HEK293 (cell line): ENCODE results near the gene BTRC.

Experiments
- CTCF ChIA-PET: fragments of 350-600 bp; formaldehyde crosslinking; extraction: SDS; loops from one replicate; lab custom pipeline; 2021; ENCODE audit warnings: antibody characterized with exemption; lab: Yijun Ruan, JAX
- POLR2A ChIA-PET: fragments of 300-600 bp; formaldehyde crosslinking; extraction: SDS; loops from one replicate; lab custom pipeline; 2020; ENCODE audit warnings: antibody characterized with exemption, inconsistent platforms; lab: Yijun Ruan, JAX
- H3K27ac ChIP-seq: fragments of 200-500 bp; sonication (Bioruptor generic); 2 replicates; pipeline ENCODE4 v1.5.1; 2014; ENCODE audit warnings: low read depth, low read length, control low read depth, inconsistent platforms; ENCODE audit errors: extremely low read depth
- H3K36me3 ChIP-seq, 2 experiments: fragments of 200-500 bp in 1 of 2; sonication (Bioruptor generic) in 1 of 2; 1 replicate in 1 of 2; 2 replicates in 1 of 2; pipeline ENCODE4 v1.5.1; 2014 to 2017; ENCODE audit warnings: inconsistent platforms in 2 of 2, low read length in 2 of 2; ENCODE audit not compliant: control insufficient read depth in 2 of 2, insufficient read depth in 1 of 2
- H3K4me1 ChIP-seq: fragments of 200-500 bp; sonication (Bioruptor generic); 2 replicates; pipeline ENCODE4 v1.5.1; 2014; ENCODE audit warnings: mild to moderate bottlenecking, low read length, inconsistent platforms; ENCODE audit not compliant: control insufficient read depth, insufficient read depth
- H3K4me3 ChIP-seq: 2 replicates; pipeline ENCODE4 v1.5.1; 2011; ENCODE audit warnings: low read depth, mild to moderate bottlenecking, control low read depth, low read length, moderate library complexity
- H3K9me3 ChIP-seq: fragments of 200-500 bp; sonication (Bioruptor generic); 2 replicates; pipeline ENCODE4 v1.5.1; 2014; ENCODE audit warnings: low read depth, low read length, inconsistent platforms; ENCODE audit not compliant: control insufficient read depth, insufficient read depth
- HOXD13 ChIP-seq: sonication (generic); formaldehyde crosslinking; IDR thresholded peaks from 2 replicates; pipeline ENCODE4 v1.8.0; 2022; ENCODE audit warnings: missing genetic modification reagents, borderline replicate concordance
- WT1 ChIP-seq: fragments of 450-650 bp; formaldehyde crosslinking; IDR thresholded peaks from 2 replicates; pipeline ENCODE4 v1.5.1; 2016; ENCODE audit warnings: missing biosample characterization, missing genetic modification characterization
- ZBTB1 ChIP-seq: fragments of 450-650 bp; formaldehyde crosslinking; IDR thresholded peaks from 2 replicates; pipeline ENCODE4 v1.5.1; 2016; ENCODE audit warnings: missing biosample characterization, missing genetic modification characterization
- ZBTB20 ChIP-seq: fragments of 450-650 bp; formaldehyde crosslinking; IDR thresholded peaks from 2 replicates; pipeline ENCODE4 v1.5.1; 2016; ENCODE audit warnings: missing biosample characterization, missing genetic modification characterization
- ZFP69B ChIP-seq: fragments of 450-650 bp; formaldehyde crosslinking; IDR thresholded peaks from 2 replicates; pipeline ENCODE4 v1.5.1; 2016; ENCODE audit warnings: missing biosample characterization, missing genetic modification characterization
- ZNF292 ChIP-seq: fragments of 450-650 bp; formaldehyde crosslinking; IDR thresholded peaks from 2 replicates; pipeline ENCODE4 v1.5.1; 2016; ENCODE audit warnings: low read depth, missing biosample characterization, missing genetic modification characterization, borderline replicate concordance
- ZNF366 ChIP-seq: fragments of 450-650 bp; formaldehyde crosslinking; conservative IDR thresholded peaks from 2 replicates; pipeline ENCODE4 v1.5.1; 2016; ENCODE audit warnings: missing biosample characterization, missing genetic modification characterization
- ZNF394 ChIP-seq: fragments of 450-650 bp; formaldehyde crosslinking; IDR thresholded peaks from 2 replicates; pipeline ENCODE4 v1.5.1; 2016; ENCODE audit warnings: missing biosample characterization, missing genetic modification characterization, mild to moderate bottlenecking, moderate library complexity, borderline replicate concordance
- ZNF571 ChIP-seq: fragments of 450-650 bp; formaldehyde crosslinking; IDR thresholded peaks from 2 replicates; pipeline ENCODE4 v1.5.0; 2017; ENCODE audit warnings: missing biosample characterization, missing genetic modification characterization
- ZNF707 ChIP-seq: fragments of 450-650 bp; formaldehyde crosslinking; IDR thresholded peaks from 2 replicates; pipeline ENCODE4 v1.5.1; 2016; ENCODE audit warnings: missing biosample characterization, missing genetic modification characterization
- ZNF76 ChIP-seq: fragments of 450-650 bp; formaldehyde crosslinking; IDR thresholded peaks from 2 replicates; pipeline ENCODE4; 2016; ENCODE audit warnings: low read depth, missing biosample characterization, missing genetic modification characterization, borderline replicate concordance
- ZNF768 ChIP-seq: fragments of 450-650 bp; formaldehyde crosslinking; IDR thresholded peaks from 2 replicates; pipeline ENCODE4 v1.5.1; 2018; ENCODE audit warnings: missing biosample characterization, mild to moderate bottlenecking, missing genetic modification characterization
- ZNF785 ChIP-seq: fragments of 450-650 bp; formaldehyde crosslinking; IDR thresholded peaks from 2 replicates; pipeline ENCODE4 v1.5.1; 2016; ENCODE audit warnings: missing biosample characterization, missing genetic modification characterization
- TF ChIP-seq, protein P1 (sequence below): fragments of 450-650 bp; formaldehyde crosslinking; IDR thresholded peaks from 2 replicates; pipeline ENCODE4 v1.5.1; 2016; ENCODE audit warnings: missing biosample characterization, missing genetic modification characterization
- TF ChIP-seq, protein P2 (sequence below): fragments of 450-650 bp; formaldehyde crosslinking; IDR thresholded peaks from 2 replicates; pipeline ENCODE4 v1.5.1; 2016; ENCODE audit warnings: missing biosample characterization, missing genetic modification characterization
- TF ChIP-seq, protein P3 (sequence below): fragments of 450-650 bp; formaldehyde crosslinking; IDR thresholded peaks from 2 replicates; pipeline ENCODE4 v1.5.1; 2016; ENCODE audit warnings: missing biosample characterization, missing genetic modification characterization
- TF ChIP-seq, protein P4 (sequence below): fragments of 450-650 bp; formaldehyde crosslinking; conservative IDR thresholded peaks from 2 replicates; pipeline ENCODE4 v1.5.1; 2016; ENCODE audit warnings: low read depth, missing biosample characterization, missing genetic modification characterization
- TF ChIP-seq, protein P5 (sequence below): fragments of 450-650 bp; formaldehyde crosslinking; IDR thresholded peaks from 2 replicates; pipeline ENCODE4 v1.5.1; 2017; ENCODE audit warnings: missing biosample characterization, missing genetic modification characterization

BTRC gene

DNA sequence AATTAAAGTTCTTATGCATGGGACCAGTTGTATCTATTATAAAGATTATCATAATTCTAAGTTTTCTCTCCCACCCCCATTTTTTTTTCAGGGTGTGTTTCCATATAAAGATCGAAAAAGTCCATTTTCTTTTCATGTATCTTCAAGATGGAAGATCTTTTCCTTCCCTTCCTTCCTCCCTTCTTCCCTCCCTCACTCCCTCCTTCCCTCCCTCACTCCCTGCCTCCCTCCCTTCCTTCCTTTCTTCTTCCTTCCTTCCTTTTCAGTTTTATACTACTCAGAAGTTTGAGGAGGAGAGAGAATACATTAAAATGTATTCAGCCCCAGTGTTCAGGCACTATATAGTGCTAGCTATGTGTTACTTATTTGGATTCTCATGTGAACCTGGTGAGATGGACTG lies 136.1 kb downstream of the BTRC start:
- ChIA-PET CTCF (interaction anchor here (0.6 to 3.6 kb wide), 6 partner anchors 18 to 277 kb away, joined by 3 to 28 read pairs (median 4); no protein-coding TSS in a partner anchor), POLR2A (no interaction called here)
- H3K36me3 ChIP-seq = no peaks in the 10 kb centered on the region
- no peak overlapping the region for H3K4me3 ChIP-seq
- no peaks in the 10 kb centered on the region for H3K9me3 ChIP-seq
- H3K4me1 ChIP-seq = peaks cover 31% of the 10 kb centered on the region
- TF ChIP-seq, protein P1, sequence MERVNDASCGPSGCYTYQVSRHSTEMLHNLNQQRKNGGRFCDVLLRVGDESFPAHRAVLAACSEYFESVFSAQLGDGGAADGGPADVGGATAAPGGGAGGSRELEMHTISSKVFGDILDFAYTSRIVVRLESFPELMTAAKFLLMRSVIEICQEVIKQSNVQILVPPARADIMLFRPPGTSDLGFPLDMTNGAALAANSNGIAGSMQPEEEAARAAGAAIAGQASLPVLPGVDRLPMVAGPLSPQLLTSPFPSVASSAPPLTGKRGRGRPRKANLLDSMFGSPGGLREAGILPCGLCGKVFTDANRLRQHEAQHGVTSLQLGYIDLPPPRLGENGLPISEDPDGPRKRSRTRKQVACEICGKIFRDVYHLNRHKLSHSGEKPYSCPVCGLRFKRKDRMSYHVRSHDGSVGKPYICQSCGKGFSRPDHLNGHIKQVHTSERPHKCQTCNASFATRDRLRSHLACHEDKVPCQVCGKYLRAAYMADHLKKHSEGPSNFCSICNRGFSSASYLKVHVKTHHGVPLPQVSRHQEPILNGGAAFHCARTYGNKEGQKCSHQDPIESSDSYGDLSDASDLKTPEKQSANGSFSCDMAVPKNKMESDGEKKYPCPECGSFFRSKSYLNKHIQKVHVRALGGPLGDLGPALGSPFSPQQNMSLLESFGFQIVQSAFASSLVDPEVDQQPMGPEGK (tag by site-specific recombination) = no peak
- TF ChIP-seq WT1 (tag by site-specific recombination) = peak; percentile 76
- no peak for TF ChIP-seq ZNF707 (tag by site-specific recombination)
- no peak for TF ChIP-seq ZNF785
- TF ChIP-seq, protein P2, sequence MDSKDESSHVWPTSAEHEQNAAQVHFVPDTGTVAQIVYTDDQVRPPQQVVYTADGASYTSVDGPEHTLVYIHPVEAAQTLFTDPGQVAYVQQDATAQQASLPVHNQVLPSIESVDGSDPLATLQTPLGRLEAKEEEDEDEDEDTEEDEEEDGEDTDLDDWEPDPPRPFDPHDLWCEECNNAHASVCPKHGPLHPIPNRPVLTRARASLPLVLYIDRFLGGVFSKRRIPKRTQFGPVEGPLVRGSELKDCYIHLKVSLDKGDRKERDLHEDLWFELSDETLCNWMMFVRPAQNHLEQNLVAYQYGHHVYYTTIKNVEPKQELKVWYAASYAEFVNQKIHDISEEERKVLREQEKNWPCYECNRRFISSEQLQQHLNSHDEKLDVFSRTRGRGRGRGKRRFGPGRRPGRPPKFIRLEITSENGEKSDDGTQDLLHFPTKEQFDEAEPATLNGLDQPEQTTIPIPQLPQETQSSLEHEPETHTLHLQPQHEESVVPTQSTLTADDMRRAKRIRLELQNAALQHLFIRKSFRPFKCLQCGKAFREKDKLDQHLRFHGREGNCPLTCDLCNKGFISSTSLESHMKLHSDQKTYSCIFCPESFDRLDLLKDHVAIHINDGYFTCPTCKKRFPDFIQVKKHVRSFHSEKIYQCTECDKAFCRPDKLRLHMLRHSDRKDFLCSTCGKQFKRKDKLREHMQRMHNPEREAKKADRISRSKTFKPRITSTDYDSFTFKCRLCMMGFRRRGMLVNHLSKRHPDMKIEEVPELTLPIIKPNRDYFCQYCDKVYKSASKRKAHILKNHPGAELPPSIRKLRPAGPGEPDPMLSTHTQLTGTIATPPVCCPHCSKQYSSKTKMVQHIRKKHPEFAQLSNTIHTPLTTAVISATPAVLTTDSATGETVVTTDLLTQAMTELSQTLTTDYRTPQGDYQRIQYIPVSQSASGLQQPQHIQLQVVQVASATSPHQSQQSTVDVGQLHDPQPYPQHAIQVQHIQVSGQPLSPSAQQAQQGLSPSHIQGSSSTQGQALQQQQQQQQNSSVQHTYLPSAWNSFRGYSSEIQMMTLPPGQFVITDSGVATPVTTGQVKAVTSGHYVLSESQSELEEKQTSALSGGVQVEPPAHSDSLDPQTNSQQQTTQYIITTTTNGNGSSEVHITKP (tag by site-specific recombination) = no peak
- no peak for TF ChIP-seq ZNF76 (tag by site-specific recombination)
- peak; percentile 95 for TF ChIP-seq ZNF366 (tag by site-specific recombination)
- TF ChIP-seq HOXD13 (CRISPR knock-in tag) = no peak
- no peak for TF ChIP-seq ZNF768
- TF ChIP-seq, protein P3, sequence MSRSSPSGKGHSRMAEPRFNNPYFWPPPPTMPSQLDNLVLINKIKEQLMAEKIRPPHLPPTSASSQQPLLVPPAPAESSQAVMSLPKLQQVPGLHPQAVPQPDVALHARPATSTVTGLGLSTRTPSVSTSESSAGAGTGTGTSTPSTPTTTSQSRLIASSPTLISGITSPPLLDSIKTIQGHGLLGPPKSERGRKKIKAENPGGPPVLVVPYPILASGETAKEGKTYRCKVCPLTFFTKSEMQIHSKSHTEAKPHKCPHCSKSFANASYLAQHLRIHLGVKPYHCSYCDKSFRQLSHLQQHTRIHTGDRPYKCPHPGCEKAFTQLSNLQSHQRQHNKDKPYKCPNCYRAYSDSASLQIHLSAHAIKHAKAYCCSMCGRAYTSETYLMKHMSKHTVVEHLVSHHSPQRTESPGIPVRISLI (tag by site-specific recombination) = no peak
- no peak for TF ChIP-seq ZBTB1
- TF ChIP-seq ZBTB20 (tag by site-specific recombination) = no peak
- TF ChIP-seq ZNF394 = no peak
- no peak for TF ChIP-seq ZFP69B
- TF ChIP-seq, protein P4, sequence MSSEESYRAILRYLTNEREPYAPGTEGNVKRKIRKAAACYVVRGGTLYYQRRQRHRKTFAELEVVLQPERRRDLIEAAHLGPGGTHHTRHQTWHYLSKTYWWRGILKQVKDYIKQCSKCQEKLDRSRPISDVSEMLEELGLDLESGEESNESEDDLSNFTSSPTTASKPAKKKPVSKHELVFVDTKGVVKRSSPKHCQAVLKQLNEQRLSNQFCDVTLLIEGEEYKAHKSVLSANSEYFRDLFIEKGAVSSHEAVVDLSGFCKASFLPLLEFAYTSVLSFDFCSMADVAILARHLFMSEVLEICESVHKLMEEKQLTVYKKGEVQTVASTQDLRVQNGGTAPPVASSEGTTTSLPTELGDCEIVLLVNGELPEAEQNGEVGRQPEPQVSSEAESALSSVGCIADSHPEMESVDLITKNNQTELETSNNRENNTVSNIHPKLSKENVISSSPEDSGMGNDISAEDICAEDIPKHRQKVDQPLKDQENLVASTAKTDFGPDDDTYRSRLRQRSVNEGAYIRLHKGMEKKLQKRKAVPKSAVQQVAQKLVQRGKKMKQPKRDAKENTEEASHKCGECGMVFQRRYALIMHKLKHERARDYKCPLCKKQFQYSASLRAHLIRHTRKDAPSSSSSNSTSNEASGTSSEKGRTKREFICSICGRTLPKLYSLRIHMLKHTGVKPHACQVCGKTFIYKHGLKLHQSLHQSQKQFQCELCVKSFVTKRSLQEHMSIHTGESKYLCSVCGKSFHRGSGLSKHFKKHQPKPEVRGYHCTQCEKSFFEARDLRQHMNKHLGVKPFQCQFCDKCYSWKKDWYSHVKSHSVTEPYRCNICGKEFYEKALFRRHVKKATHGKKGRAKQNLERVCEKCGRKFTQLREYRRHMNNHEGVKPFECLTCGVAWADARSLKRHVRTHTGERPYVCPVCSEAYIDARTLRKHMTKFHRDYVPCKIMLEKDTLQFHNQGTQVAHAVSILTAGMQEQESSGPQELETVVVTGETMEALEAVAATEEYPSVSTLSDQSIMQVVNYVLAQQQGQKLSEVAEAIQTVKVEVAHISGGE = no peak
- TF ChIP-seq, protein P5, sequence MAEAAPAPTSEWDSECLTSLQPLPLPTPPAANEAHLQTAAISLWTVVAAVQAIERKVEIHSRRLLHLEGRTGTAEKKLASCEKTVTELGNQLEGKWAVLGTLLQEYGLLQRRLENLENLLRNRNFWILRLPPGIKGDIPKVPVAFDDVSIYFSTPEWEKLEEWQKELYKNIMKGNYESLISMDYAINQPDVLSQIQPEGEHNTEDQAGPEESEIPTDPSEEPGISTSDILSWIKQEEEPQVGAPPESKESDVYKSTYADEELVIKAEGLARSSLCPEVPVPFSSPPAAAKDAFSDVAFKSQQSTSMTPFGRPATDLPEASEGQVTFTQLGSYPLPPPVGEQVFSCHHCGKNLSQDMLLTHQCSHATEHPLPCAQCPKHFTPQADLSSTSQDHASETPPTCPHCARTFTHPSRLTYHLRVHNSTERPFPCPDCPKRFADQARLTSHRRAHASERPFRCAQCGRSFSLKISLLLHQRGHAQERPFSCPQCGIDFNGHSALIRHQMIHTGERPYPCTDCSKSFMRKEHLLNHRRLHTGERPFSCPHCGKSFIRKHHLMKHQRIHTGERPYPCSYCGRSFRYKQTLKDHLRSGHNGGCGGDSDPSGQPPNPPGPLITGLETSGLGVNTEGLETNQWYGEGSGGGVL (tag by site-specific recombination) = peak; percentile 69
- TF ChIP-seq ZNF292 (tag by site-specific recombination) = no peak
- TF ChIP-seq ZNF571 (tag by site-specific recombination) = no peak
- no peak overlapping the region for H3K27ac ChIP-seq
